ENCODE data around the gene TNK2.

DNA sequence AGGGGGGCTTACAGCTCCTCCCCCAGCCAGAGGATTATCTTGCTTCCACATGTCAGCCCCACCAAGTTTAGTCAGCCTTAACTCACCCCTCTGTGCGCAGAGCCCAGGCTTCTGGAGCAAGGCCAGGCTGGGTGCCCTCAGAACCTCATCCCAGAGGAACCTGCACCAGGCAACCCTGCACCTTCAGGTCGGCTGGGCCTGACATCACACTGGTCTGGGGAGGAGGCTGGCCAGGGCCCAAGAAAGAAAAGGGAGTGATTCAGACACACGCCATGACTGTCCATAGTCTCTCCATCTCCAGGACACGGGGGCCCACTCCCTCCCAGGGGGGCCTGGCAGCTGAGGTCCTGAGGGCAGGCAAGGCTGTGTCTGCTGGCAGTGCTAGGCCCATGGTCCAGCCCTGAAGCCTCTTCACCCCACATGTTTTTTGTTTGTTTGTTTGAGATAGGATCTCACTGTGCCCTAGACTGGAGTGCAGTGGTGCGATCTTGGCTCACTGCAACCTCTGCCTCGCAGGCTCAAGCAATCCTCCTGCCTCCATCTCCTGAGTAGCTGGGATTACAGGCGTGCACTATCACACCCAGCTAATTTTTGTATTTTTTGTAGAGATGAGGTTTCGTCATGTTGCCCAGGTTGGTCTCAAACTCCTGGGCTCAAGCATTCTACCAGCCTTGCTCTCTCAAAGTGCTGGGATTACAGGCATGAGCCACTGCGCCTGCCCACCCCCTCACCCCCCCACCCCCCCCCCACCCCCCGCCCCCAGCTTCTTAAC is 11.1 kb downstream of the TNK2 start:
- TF ChIP-seq, protein P1, sequence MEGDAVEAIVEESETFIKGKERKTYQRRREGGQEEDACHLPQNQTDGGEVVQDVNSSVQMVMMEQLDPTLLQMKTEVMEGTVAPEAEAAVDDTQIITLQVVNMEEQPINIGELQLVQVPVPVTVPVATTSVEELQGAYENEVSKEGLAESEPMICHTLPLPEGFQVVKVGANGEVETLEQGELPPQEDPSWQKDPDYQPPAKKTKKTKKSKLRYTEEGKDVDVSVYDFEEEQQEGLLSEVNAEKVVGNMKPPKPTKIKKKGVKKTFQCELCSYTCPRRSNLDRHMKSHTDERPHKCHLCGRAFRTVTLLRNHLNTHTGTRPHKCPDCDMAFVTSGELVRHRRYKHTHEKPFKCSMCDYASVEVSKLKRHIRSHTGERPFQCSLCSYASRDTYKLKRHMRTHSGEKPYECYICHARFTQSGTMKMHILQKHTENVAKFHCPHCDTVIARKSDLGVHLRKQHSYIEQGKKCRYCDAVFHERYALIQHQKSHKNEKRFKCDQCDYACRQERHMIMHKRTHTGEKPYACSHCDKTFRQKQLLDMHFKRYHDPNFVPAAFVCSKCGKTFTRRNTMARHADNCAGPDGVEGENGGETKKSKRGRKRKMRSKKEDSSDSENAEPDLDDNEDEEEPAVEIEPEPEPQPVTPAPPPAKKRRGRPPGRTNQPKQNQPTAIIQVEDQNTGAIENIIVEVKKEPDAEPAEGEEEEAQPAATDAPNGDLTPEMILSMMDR (IDR thresholded peaks at IDR 0.05): no peak
- no peak for TF ChIP-seq CEBPB (IDR thresholded peaks at IDR 0.05)
- no peak for TF ChIP-seq HDAC2 (IDR thresholded peaks at IDR 0.05)
- no peak for TF ChIP-seq HOXB5 (CRISPR knock-in tag; IDR thresholded peaks at IDR 0.05)
- no peak for TF ChIP-seq JUN (IDR thresholded peaks at IDR 0.05)
- TF ChIP-seq, protein P2, sequence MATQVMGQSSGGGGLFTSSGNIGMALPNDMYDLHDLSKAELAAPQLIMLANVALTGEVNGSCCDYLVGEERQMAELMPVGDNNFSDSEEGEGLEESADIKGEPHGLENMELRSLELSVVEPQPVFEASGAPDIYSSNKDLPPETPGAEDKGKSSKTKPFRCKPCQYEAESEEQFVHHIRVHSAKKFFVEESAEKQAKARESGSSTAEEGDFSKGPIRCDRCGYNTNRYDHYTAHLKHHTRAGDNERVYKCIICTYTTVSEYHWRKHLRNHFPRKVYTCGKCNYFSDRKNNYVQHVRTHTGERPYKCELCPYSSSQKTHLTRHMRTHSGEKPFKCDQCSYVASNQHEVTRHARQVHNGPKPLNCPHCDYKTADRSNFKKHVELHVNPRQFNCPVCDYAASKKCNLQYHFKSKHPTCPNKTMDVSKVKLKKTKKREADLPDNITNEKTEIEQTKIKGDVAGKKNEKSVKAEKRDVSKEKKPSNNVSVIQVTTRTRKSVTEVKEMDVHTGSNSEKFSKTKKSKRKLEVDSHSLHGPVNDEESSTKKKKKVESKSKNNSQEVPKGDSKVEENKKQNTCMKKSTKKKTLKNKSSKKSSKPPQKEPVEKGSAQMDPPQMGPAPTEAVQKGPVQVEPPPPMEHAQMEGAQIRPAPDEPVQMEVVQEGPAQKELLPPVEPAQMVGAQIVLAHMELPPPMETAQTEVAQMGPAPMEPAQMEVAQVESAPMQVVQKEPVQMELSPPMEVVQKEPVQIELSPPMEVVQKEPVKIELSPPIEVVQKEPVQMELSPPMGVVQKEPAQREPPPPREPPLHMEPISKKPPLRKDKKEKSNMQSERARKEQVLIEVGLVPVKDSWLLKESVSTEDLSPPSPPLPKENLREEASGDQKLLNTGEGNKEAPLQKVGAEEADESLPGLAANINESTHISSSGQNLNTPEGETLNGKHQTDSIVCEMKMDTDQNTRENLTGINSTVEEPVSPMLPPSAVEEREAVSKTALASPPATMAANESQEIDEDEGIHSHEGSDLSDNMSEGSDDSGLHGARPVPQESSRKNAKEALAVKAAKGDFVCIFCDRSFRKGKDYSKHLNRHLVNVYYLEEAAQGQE (IDR thresholded peaks at IDR 0.05): no peak
- no peak for TF ChIP-seq POLR2A (IDR thresholded peaks at IDR 0.05; ENCODE audit: low read length)
- TF ChIP-seq, protein P3, sequence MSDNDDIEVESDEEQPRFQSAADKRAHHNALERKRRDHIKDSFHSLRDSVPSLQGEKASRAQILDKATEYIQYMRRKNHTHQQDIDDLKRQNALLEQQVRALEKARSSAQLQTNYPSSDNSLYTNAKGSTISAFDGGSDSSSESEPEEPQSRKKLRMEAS (IDR thresholded peaks at IDR 0.05): no peak
- TF ChIP-seq POLR2AphosphoS2 (conservative IDR thresholded peaks at IDR 0.05; ENCODE audit: low read length): no peak
- TF ChIP-seq ZC3H11A (IDR thresholded peaks at IDR 0.05): no peak
- no peak for TF ChIP-seq EP300 (IDR thresholded peaks at IDR 0.05)
- TF ChIP-seq SMC3 (IDR thresholded peaks at IDR 0.05): no peak
